Astrocyte of the cerebellum (primary cell): ENCODE results near the gene HTN3.
"Not testable (repeated sequence)": the region's sequence is repeated elsewhere in the genome, so short reads cannot be mapped to it uniquely, and the experiment has no call there.

ENCODE experiments used
- DNase-seq: peaks from one replicate; pipeline ENCODE4 v3.0.0-alpha.2; 2011; ENCODE audit warnings: low read depth
- H3K4me3 ChIP-seq: 2 replicates; pipeline ENCODE4 v1.5.1; 2011; ENCODE audit warnings: mild to moderate bottlenecking, low read depth, low read length, moderate library complexity
- in situ Hi-C: cut with HindIII; loops from 2 replicates; pipeline ENCODE4 v1.10.0; 2017; ENCODE audit warnings: low sequenced_read_pairs
- TF ChIP-seq, protein P1 (sequence below): IDR thresholded peaks from 2 replicates; pipeline ENCODE4 v1.5.1; 2012; ENCODE audit warnings: low read length, low read depth, moderate library complexity, mild to moderate bottlenecking; ENCODE audit errors: missing control alignments

Gene HTN3

DNA sequence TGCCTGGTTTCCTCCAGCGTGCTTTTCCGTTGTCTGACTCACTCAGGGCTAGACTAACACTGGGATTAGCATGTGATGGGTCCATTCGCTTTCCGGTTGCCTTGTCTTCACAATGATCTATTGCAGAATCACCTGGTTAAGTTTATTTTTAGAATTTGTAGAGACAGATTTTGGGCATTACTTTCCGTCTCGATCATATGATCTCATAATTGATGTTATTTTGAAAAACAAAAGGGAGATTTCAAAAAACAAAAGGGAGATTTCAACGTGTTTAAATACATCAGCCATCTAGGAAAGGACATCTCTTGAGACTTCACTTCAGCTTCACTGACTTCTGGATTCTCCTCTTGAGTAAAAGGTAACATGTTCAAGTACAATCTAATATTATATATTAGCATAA, at the start of gene HTN3:
Gene HTN3, plus strand, starts transcription at position 301 of the 400 bp plus-strand sequence. CDS start 2,282 bp downstream, outside the sequence.
- H3K4me3 ChIP-seq, in situ Hi-C loops, DNase-seq: not testable (repeated sequence)

DNA sequence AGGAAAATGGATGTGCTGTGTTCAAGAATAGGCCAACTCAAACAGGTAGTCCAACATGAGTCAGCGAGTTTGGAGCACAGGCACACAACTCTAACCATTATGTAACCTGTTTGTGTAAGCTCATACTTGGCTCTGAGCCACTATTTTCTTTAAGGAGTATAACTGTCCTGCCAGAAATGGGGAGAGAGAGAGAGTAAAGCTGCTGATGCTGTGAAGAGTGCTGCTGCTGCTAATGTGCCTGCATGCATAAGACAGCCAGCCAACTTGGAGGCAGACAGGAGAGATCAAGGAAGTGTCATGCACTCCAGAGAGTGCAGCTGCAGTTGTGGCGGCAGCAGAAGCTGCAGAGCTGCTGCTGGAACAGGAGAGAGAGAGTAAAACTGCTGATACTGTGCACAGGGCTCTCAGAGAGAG, 44.2 kb upstream of the HTN3 start:
- no peak overlapping the region for H3K4me3 ChIP-seq
- in situ Hi-C loops = no loop called here
- TF ChIP-seq, protein P1, sequence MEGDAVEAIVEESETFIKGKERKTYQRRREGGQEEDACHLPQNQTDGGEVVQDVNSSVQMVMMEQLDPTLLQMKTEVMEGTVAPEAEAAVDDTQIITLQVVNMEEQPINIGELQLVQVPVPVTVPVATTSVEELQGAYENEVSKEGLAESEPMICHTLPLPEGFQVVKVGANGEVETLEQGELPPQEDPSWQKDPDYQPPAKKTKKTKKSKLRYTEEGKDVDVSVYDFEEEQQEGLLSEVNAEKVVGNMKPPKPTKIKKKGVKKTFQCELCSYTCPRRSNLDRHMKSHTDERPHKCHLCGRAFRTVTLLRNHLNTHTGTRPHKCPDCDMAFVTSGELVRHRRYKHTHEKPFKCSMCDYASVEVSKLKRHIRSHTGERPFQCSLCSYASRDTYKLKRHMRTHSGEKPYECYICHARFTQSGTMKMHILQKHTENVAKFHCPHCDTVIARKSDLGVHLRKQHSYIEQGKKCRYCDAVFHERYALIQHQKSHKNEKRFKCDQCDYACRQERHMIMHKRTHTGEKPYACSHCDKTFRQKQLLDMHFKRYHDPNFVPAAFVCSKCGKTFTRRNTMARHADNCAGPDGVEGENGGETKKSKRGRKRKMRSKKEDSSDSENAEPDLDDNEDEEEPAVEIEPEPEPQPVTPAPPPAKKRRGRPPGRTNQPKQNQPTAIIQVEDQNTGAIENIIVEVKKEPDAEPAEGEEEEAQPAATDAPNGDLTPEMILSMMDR = no peak
- DNase-seq = peak; percentile 26

DNA sequence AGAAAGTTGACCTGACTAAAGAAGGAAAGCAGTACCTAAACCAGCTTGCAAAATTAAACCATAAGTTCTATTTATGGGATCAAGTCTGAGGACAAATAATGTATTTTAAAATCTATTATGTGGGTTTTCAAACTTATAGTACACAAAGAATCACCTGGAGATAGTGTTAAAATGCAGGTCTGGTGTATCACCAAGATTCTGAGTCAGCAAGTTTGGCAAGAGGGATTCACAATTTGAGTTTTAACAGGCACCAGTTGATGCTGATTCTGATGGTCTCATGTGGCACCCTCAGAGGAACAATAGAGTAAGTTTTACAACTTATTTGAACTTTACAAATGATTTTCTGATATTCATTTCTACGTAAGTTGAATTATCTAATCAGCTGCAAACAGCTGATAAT, 41.6 kb upstream of the HTN3 start:
- TF ChIP-seq, protein P1 = no peak

DNA sequence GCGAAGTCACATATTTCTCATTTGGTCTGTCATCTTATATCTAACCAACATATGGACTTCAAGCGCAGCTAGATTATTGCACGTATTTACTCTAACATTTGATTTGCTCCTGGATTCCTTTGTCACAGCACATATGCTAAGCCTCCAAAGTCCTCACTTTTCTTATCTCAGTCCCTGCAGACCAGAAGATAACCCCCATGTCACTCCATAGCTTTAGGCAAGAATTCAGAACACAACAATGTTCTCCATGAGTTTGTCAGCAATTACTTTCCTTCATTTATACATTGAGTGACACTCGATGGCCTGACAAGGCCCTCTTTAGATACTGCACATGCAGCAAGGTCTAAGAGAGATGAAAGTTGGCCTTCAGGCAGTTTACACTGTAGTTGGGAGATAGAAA, 37.2 kb upstream of the HTN3 start:
- TF ChIP-seq, protein P1 = no peak
- no peak overlapping the region for H3K4me3 ChIP-seq
- in situ Hi-C loops = no loop called here
- DNase-seq = no peak

More for the DNA sequence above, 41.6 kb upstream of the HTN3 start:
- H3K4me3 ChIP-seq = no peak overlapping the region
- DNase-seq = no peak
- in situ Hi-C loops = no loop called here

DNA sequence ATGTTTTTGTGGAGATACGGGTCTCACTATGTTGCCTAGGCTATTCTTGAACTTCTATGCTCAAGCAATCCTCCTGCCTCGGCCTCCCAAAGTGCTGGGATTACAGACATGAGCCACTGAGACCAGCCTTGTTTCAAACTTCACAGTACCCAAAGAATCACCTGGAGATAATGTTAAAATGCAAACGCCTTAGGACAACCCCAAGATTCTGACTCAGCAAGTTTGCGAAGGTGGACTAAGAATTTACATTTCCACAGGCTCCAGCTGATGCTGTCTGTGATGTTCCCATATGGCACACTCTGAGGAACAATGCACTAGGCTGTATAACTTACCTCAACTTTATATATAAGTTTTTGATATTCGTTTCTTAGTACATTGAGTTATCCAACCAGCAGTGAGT, 33.5 kb upstream of the HTN3 start:
- no peak for DNase-seq
- in situ Hi-C loops = no loop called here
- no peak overlapping the region for H3K4me3 ChIP-seq
- TF ChIP-seq, protein P1 = no peak

DNA sequence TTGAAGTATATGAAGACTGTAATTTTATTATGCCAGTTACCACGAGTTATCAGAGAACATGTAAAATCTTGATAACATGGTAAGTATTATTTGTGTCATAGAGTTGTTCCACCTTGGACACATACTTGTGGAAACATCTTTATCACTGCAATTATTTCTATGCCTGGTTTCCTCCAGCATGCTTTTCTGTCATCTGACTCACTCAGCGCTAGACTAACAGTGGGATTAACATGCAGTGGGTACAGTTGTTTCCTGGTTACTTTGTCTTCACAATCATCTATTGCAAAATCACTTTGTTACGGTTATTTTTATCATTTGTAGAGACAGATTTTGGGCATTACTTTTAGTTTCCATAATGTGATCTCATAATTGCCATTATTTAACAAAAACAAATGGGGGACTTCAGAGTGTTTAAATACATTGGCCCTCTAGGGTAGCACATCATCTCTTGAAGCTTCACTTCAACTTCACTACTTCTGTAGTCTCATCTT, 32.7 kb upstream of the HTN3 start, which contains the start of gene STATH:
Gene STATH, plus strand, starts transcription at position 441 of the 491 bp plus-strand sequence. CDS start 2,472 bp downstream, outside the sequence.
- H3K4me3 ChIP-seq = no peak within 1 kb of the TSS
- TF ChIP-seq, protein P1 = no peak
- no peak for DNase-seq
- in situ Hi-C loops = no loop called here

DNA sequence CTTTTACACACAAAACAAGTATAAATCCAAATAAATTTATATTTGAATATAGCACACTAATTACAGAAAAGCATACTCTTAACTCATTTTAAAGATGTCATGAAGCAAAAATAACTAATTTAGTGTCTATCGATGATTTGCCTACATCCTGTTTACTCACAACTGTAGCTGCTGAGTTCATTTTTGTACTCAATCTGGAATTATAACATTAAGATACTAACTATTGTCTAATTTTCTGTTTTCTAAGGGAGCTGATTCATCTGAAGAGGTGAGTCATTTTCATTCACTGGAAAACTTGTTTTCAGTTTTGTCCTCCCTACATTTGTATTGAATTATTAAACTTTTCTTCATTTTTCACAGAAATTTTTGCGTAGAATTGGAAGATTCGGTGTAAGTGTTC, 28.8 kb upstream of the HTN3 start:
- TF ChIP-seq, protein P1 = no peak
- no peak overlapping the region for H3K4me3 ChIP-seq
- no peak for DNase-seq
- in situ Hi-C loops = no loop called here
